Measurements from ENCODE around the gene TCF12.
"Not testable (repeated sequence)": the region's sequence is repeated elsewhere in the genome, so short reads cannot be mapped to it uniquely, and the experiment has no call there.

TCF12 gene

GRCh38 chr15:57138349-57138788 lies 219.9 kb downstream of the TCF12 start:
- DNase-seq (ENCODE audit: low spot score), result peak; percentile 13

- DNase-seq (ENCODE audit: low spot score), result peak; percentile 27
Observed at GRCh38 chr15:57143511-57144078, 225.2 kb downstream of the TCF12 start.

- DNase-seq (ENCODE audit: low spot score), result no peak
Observed at GRCh38 chr15:57144448-57144847, 226.0 kb downstream of the TCF12 start.

- peak; percentile 52 for DNase-seq (ENCODE audit: low spot score)
Observed at GRCh38 chr15:57146506-57147201, 228.2 kb downstream of the TCF12 start.

GRCh38 chr15:57147621-57148020 lies 229.2 kb downstream of the TCF12 start:
- no peak for DNase-seq (ENCODE audit: low spot score)

GRCh38 chr15:57148262-57148661 lies 229.8 kb downstream of the TCF12 start:
- no peak for DNase-seq (ENCODE audit: low spot score)

- no peak for DNase-seq (ENCODE audit: low spot score)
Observed at GRCh38 chr15:57149196-57149595, 230.8 kb downstream of the TCF12 start.

GRCh38 chr15:57150066-57150865 lies 231.8 kb downstream of the TCF12 start:
- no peak for DNase-seq (ENCODE audit: low spot score)

- not testable (repeated sequence) for DNase-seq (ENCODE audit: low spot score)
Observed at GRCh38 chr15:57150866-57151203, 232.4 kb downstream of the TCF12 start.

- no peak for DNase-seq (ENCODE audit: low spot score)
Observed at GRCh38 chr15:57152133-57152532, 233.7 kb downstream of the TCF12 start.

GRCh38 chr15:57152666-57153539 lies 234.5 kb downstream of the TCF12 start:
- DNase-seq (ENCODE audit: low spot score), result no peak

GRCh38 chr15:57156210-57156884 lies 237.9 kb downstream of the TCF12 start:
- no peak for DNase-seq (ENCODE audit: low spot score)

GRCh38 chr15:57158589-57158988 lies 240.1 kb downstream of the TCF12 start:
- DNase-seq (ENCODE audit: low spot score), result peak; percentile 10

GRCh38 chr15:57158997-57159668 lies 240.7 kb downstream of the TCF12 start:
- DNase-seq (ENCODE audit: low spot score), result no peak

GRCh38 chr15:57159767-57160166 lies 241.3 kb downstream of the TCF12 start:
- DNase-seq (ENCODE audit: low spot score), result no peak

- DNase-seq (ENCODE audit: low spot score), result no peak
Observed at GRCh38 chr15:57160823-57161560, 242.5 kb downstream of the TCF12 start.

GRCh38 chr15:57164251-57164650 lies 245.8 kb downstream of the TCF12 start:
- DNase-seq (ENCODE audit: low spot score), result not testable (repeated sequence)

- no peak for DNase-seq (ENCODE audit: low spot score)
Observed at GRCh38 chr15:57165992-57166391, 247.5 kb downstream of the TCF12 start.

- no peak for DNase-seq (ENCODE audit: low spot score)
Observed at GRCh38 chr15:57167821-57168395, 249.5 kb downstream of the TCF12 start.

GRCh38 chr15:57169643-57170042 lies 251.2 kb downstream of the TCF12 start:
- no peak for DNase-seq (ENCODE audit: low spot score)

Data from hematopoietic multipotent progenitor cell treated with erythropoietin and hydrocortisone succinate and interleukin-3 and kit ligand, for 15 days (in vitro differentiated cells).